Ectodermal cell (in vitro differentiated cells): ENCODE measurements around the gene STAG3.

Experiments
- H3K27ac ChIP-seq: 2 replicates; pipeline ENCODE4 v1.7.0; 2013; ENCODE audit warnings: mild to moderate bottlenecking, low read depth, low read length; ENCODE audit not compliant: insufficient read depth, poor library complexity, severe bottlenecking
- H3K27me3 ChIP-seq: 2 replicates; pipeline ENCODE4 v1.7.0; 2013; ENCODE audit warnings: mild to moderate bottlenecking, low read length; ENCODE audit not compliant: insufficient read depth, control insufficient read depth, poor library complexity, severe bottlenecking
- H3K36me3 ChIP-seq: one replicate; pipeline ENCODE4 v1.7.0; 2013; ENCODE audit warnings: low read length; ENCODE audit not compliant: control insufficient read depth, insufficient read depth
- H3K4me1 ChIP-seq: one replicate; pipeline ENCODE4 v1.7.0; 2013; ENCODE audit warnings: low read length; ENCODE audit not compliant: control insufficient read depth, insufficient read depth
- H3K4me3 ChIP-seq: 2 replicates; pipeline ENCODE4 v1.7.0; 2013; ENCODE audit warnings: low read depth, low read length, control low read depth; ENCODE audit not compliant: insufficient read depth
- H3K9me3 ChIP-seq: 2 replicates; pipeline ENCODE4 v1.7.0; 2013; ENCODE audit warnings: mild to moderate bottlenecking, low read length, moderate library complexity; ENCODE audit not compliant: control insufficient read depth
- WGBS, 2 experiments: methylation state at CpG; one replicate each; pipeline ENCODE4 v1.1.7; 2013; ENCODE audit warnings: missing lambda C conversion rate in 2 of 2; 5-methylcytosine and 5-hydroxymethylcytosine counted together

The STAG3 gene

GRCh38 chr7:100156331-100157068 lies 21.2 kb upstream of the STAG3 start:
- Histone ChIP-seq H3K4me3 (no peak overlapping the region), H3K4me1 (peaks cover 5% of the 10 kb centered on the region), H3K27me3 (no peaks in the 10 kb centered on the region), H3K36me3 (peaks cover 22% of the 10 kb centered on the region), H3K27ac (peak overlapping the region; percentile 16), H3K9me3 (no peaks in the 10 kb centered on the region)
- 93 to 94% methylated on average over 16 of the region's 16 CpGs for WGBS, 2 experiments

GRCh38 chr7:100157069-100157333 lies 20.7 kb upstream of the STAG3 start:
- Histone ChIP-seq H3K4me3 (no peak overlapping the region), H3K36me3 (peaks cover 22% of the 10 kb centered on the region), H3K4me1 (peaks cover 5% of the 10 kb centered on the region), H3K27ac (peak overlapping the region; percentile 16), H3K27me3 (no peaks in the 10 kb centered on the region), H3K9me3 (no peaks in the 10 kb centered on the region)
- WGBS, 2 experiments, result 84 to 85% methylated on average over 5 of the region's 5 CpGs

GRCh38 chr7:100157334-100158228 lies 20.1 kb upstream of the STAG3 start:
- H3K9me3 ChIP-seq, result no peaks in the 10 kb centered on the region
- H3K27ac ChIP-seq, result no peak overlapping the region
- peak overlapping the region; percentile 95 for H3K4me3 ChIP-seq
- peaks cover 22% of the 10 kb centered on the region for H3K36me3 ChIP-seq
- 18 to 23% methylated on average over 32 of the region's 32 CpGs for WGBS, 2 experiments
- peaks cover 5% of the 10 kb centered on the region for H3K4me1 ChIP-seq
- H3K27me3 ChIP-seq, result no peaks in the 10 kb centered on the region

GRCh38 chr7:100158229-100159098 lies 19.3 kb upstream of the STAG3 start, which contains the start of gene TRAPPC14:
TRAPPC14 (minus strand) TSS chr7:100158723; CDS start chr7:100158499, 224 bp downstream.
- H3K4me3 ChIP-seq, result peak within 1 kb of the TSS; percentile 95
- peaks cover 22% of the 10 kb centered on the region for H3K36me3 ChIP-seq
- no peaks in the 10 kb centered on the region for H3K27me3 ChIP-seq
- WGBS, 2 experiments, result 4% methylated on average over 87 of the region's 87 CpGs
- H3K9me3 ChIP-seq, result no peaks in the 10 kb centered on the region
- H3K4me1 ChIP-seq, result peaks cover 5% of the 10 kb centered on the region
- H3K27ac ChIP-seq, result peak within 1 kb of the TSS; percentile 50

- 83 to 87% methylated on average over 7 of the region's 7 CpGs for WGBS, 2 experiments
- Histone ChIP-seq H3K4me3 (peak overlapping the region; percentile 95), H3K4me1 (peaks cover 5% of the 10 kb centered on the region), H3K36me3 (peaks cover 22% of the 10 kb centered on the region), H3K27me3 (no peaks in the 10 kb centered on the region), H3K9me3 (no peaks in the 10 kb centered on the region), H3K27ac (no peak overlapping the region)
Measured at GRCh38 chr7:100159099-100159623, 18.6 kb upstream of the STAG3 start.

- Histone ChIP-seq H3K4me1 (peaks cover 5% of the 10 kb centered on the region), H3K36me3 (peaks cover 15% of the 10 kb centered on the region), H3K27ac (no peak overlapping the region), H3K27me3 (no peaks in the 10 kb centered on the region), H3K9me3 (no peaks in the 10 kb centered on the region), H3K4me3 (no peak overlapping the region)
- WGBS, 2 experiments, result 92 to 95% methylated on average over 18 of the region's 18 CpGs
Measured at GRCh38 chr7:100160067-100160466, 17.7 kb upstream of the STAG3 start.

- WGBS, 2 experiments, result 55% methylated on average over 6 of the region's 6 CpGs
- no peaks in the 10 kb centered on the region for H3K36me3 ChIP-seq
- peaks cover 13% of the 10 kb centered on the region for H3K4me1 ChIP-seq
- no peak overlapping the region for H3K27ac ChIP-seq
- H3K9me3 ChIP-seq, result no peaks in the 10 kb centered on the region
- peaks cover 13% of the 10 kb centered on the region for H3K27me3 ChIP-seq
- H3K4me3 ChIP-seq, result no peak overlapping the region
Measured at GRCh38 chr7:100163006-100163531, 14.6 kb upstream of the STAG3 start.

- Histone ChIP-seq H3K4me3 (no peak overlapping the region), H3K27me3 (peaks cover 16% of the 10 kb centered on the region), H3K36me3 (no peaks in the 10 kb centered on the region), H3K4me1 (peaks cover 13% of the 10 kb centered on the region), H3K9me3 (no peaks in the 10 kb centered on the region), H3K27ac (no peak overlapping the region)
- 90% methylated on average over 5 of the region's 5 CpGs for WGBS, 2 experiments
Measured at GRCh38 chr7:100163871-100164270, 13.8 kb upstream of the STAG3 start.

GRCh38 chr7:100166317-100166940 lies 11.3 kb upstream of the STAG3 start:
- H3K27ac ChIP-seq, result no peak overlapping the region
- H3K27me3 ChIP-seq, result peaks cover 27% of the 10 kb centered on the region
- 87 to 89% methylated on average over 16 of the region's 16 CpGs for WGBS, 2 experiments
- H3K4me1 ChIP-seq, result peaks cover 23% of the 10 kb centered on the region
- no peaks in the 10 kb centered on the region for H3K36me3 ChIP-seq
- H3K4me3 ChIP-seq, result no peak overlapping the region
- H3K9me3 ChIP-seq, result no peaks in the 10 kb centered on the region
